ENCODE measurements around the gene SOBP. TPM values are rescaled to one million over a fixed set of nuclear protein-coding genes. Genes with fewer than 3 reads are reported as not detected.

Gene SOBP
- total RNA-seq, 2 experiments from 2014 or later: 0.25 to 0.26 TPM

DNA sequence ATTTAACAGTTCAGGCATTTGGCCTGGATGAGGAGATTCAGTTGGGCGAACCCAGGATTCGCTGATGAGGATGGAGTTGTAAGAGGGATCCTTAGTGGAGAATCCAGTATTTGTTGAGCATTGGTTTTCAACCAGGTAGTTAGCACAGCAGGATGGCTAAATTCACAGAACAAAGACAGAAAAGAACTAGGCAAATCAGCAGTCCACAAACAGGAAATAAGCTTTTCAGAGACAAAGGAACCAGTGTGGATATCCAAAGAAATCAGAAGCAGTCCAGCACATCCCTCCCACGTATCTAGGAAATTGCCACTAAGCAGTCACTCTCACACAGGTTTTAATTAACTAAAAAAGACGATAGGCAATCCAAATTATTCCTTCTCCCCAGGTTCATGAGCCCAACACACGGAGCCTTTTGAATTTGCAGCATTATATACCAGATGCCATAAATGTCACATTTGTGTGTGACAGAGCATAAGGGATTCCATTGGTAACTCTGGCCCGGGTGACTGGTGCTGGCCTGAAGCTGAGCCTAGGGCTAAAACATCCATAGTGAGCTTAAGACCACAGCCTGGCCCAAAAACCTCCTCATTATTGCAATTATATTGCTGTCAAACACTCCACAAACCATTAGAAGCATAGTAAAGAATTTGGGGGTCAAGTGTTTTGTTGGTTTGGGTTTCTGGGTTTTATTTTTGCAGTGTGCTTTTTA is 131.5 kb downstream of the SOBP start:
- Mint-ChIP-seq H3K9me3 (no peaks in the 10 kb centered on the region), H3K27ac (no peak overlapping the region), H3K27me3 (ENCODE audit: low read depth) (no peaks in the 10 kb centered on the region), H3K4me3 (no peak overlapping the region), H3K36me3 (ENCODE audit: low read depth) (no peaks in the 10 kb centered on the region), H3K4me1 (ENCODE audit: low read depth) (peaks cover 17% of the 10 kb centered on the region)
- intact Hi-C loops (cut with micrococcal nuclease): no loop called here
- CTCF ChIA-PET: no interaction called here
- no peak for DNase-seq

DNA sequence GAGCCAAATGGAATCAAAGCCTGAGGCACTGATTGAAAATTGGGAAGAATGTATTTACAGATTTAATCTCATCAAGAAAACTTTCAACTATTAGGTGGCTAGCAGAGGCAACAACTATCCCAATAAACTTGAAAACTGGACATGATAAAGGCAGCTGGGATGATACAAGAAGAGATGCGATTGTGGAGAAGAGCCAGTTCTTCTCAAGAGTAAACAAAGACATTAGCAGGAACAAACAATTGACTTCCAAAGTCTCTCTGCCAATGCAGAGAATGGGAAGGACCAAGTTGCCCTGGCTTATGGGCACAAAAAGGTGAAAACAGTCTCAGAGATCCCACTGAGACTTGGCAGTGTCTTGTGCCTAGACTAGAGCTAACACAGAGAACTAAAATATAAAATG is 132.4 kb downstream of the SOBP start:
- H3K27ac Mint-ChIP-seq: no peak overlapping the region
- CTCF ChIA-PET: no interaction called here
- H3K4me1 Mint-ChIP-seq (ENCODE audit: low read depth): peaks cover 17% of the 10 kb centered on the region
- H3K4me3 Mint-ChIP-seq: no peak overlapping the region
- H3K27me3 Mint-ChIP-seq (ENCODE audit: low read depth): no peaks in the 10 kb centered on the region
- H3K36me3 Mint-ChIP-seq (ENCODE audit: low read depth): no peaks in the 10 kb centered on the region
- H3K9me3 Mint-ChIP-seq: no peaks in the 10 kb centered on the region
- intact Hi-C loops (cut with micrococcal nuclease): no loop called here
- DNase-seq: no peak

DNA sequence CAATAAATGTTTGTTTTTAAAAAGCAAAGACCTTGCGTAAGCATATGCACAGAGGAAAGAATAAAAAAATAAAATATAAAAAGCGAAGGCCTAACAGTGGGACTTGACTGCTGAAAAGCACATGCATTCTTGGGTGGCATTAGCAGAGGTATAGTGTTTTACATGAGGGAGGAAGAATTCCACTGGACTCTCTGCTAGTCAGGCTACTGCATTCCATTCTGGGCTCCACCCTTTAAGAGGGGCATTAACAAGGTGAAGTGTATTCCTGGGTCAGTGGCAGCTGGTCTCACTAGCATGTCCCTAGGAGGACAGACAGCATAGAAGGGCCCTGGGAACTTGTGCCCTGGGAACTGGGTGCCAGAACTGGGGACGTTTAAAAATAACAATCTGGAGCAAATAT is 134.1 kb downstream of the SOBP start:
- Mint-ChIP-seq H3K9me3 (no peaks in the 10 kb centered on the region), H3K4me3 (no peak overlapping the region), H3K27ac (no peak overlapping the region), H3K4me1 (ENCODE audit: low read depth) (peaks cover 6% of the 10 kb centered on the region), H3K27me3 (ENCODE audit: low read depth) (no peaks in the 10 kb centered on the region), H3K36me3 (ENCODE audit: low read depth) (no peaks in the 10 kb centered on the region)
- intact Hi-C loops (cut with micrococcal nuclease): no loop called here
- CTCF ChIA-PET: no interaction called here
- no peak for DNase-seq

DNA sequence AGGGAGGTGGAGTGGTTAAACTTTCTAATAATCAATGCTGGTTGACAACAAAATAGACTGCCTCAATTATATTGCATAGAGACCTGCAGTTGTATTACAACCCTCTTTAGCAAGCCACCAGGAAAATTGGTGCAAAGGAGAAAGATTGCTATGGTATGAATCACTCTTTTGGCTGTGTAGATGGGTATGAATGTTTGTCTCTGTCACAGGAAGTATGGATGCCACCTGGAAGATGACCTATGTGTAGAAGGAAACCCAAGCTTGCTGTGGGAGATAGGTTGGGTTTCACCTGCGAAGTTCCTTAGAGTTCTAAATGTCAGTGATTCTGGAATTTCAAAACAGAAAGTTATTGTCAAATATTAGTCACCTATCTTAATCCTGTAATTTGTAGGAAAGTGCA is 134.6 kb downstream of the SOBP start:
- CTCF ChIA-PET: no interaction called here
- no peak overlapping the region for H3K4me3 Mint-ChIP-seq
- intact Hi-C loops (cut with micrococcal nuclease): no loop called here
- peaks cover 3% of the 10 kb centered on the region for H3K4me1 Mint-ChIP-seq (ENCODE audit: low read depth)
- H3K27me3 Mint-ChIP-seq (ENCODE audit: low read depth): no peaks in the 10 kb centered on the region
- H3K27ac Mint-ChIP-seq: no peak overlapping the region
- H3K36me3 Mint-ChIP-seq (ENCODE audit: low read depth): no peaks in the 10 kb centered on the region
- DNase-seq: no peak
- no peaks in the 10 kb centered on the region for H3K9me3 Mint-ChIP-seq

DNA sequence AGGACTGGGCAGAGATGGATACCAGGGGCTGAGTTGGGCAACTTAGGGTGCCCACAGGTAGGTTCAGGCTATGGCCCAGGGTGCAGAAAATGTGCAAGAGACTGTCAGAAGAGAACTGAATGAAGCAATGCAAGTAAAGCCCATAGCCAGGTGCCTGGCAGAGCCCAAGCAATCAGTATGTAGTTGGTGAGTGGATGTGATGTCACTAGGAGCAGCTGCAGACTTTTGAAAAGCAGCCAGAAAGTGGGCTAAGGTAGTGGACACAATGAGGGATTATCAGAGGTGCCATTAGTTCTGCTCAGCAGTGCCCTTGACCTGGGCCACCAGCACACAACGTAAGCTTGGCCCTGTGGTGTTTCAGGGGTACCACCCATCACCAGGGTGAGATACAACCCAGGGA is 135.3 kb downstream of the SOBP start:
- no peaks in the 10 kb centered on the region for H3K27me3 Mint-ChIP-seq (ENCODE audit: low read depth)
- intact Hi-C loops (cut with micrococcal nuclease): no loop called here
- no peak overlapping the region for H3K4me3 Mint-ChIP-seq
- DNase-seq: no peak
- CTCF ChIA-PET: no interaction called here
- peaks cover 3% of the 10 kb centered on the region for H3K4me1 Mint-ChIP-seq (ENCODE audit: low read depth)
- no peak overlapping the region for H3K27ac Mint-ChIP-seq
- no peaks in the 10 kb centered on the region for H3K9me3 Mint-ChIP-seq
- no peaks in the 10 kb centered on the region for H3K36me3 Mint-ChIP-seq (ENCODE audit: low read depth)

DNA sequence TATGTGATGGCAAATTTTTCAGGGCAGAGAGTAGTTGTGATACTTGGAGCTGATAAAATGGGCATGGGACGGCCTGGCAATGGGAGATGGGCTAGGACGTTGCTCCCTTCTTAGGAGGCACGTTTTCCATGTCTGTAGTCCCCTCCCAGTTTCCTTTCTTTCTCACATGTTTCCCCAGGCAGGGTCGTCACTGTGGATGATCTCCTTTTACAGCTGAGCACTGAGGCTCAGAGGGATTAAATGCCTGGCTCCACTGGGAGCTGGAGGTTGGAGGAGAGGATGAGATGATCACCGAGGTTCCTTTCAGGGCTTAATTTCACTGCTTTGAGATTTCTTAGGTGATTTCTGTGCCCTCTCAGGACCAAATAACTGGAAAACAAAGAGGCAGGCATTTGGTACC is 136.7 kb downstream of the SOBP start:
- no peaks in the 10 kb centered on the region for H3K36me3 Mint-ChIP-seq (ENCODE audit: low read depth)
- H3K9me3 Mint-ChIP-seq: no peaks in the 10 kb centered on the region
- no peak for DNase-seq
- H3K27me3 Mint-ChIP-seq (ENCODE audit: low read depth): peaks cover 6% of the 10 kb centered on the region
- H3K27ac Mint-ChIP-seq: no peak overlapping the region
- H3K4me1 Mint-ChIP-seq (ENCODE audit: low read depth): no peaks in the 10 kb centered on the region
- no peak overlapping the region for H3K4me3 Mint-ChIP-seq
- CTCF ChIA-PET: no interaction called here
- intact Hi-C loops (cut with micrococcal nuclease): no loop called here

DNA sequence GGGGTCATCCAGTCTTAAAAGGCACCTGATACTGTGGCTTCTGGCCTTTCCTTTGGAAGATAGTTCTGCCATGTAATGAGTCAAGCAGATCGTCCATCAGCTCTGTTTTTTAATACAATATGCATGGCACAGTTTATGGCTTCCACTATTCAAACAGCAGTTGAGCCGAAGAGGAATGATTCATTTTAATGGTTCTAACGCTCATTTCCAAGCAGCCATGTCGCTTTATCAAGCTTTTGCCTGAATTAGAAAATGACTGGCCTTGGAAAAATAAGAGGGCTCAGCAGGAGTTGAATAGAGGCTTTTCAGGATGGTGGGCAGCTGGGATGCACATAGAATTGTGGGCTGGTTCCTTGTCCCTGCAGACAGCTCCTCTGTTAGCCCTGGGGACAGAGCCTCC is 138.1 kb downstream of the SOBP start:
- DNase-seq: no peak
- Mint-ChIP-seq H3K4me3 (no peak overlapping the region), H3K9me3 (no peaks in the 10 kb centered on the region), H3K27ac (no peak overlapping the region), H3K36me3 (ENCODE audit: low read depth) (no peaks in the 10 kb centered on the region), H3K4me1 (ENCODE audit: low read depth) (no peaks in the 10 kb centered on the region), H3K27me3 (ENCODE audit: low read depth) (peaks cover 17% of the 10 kb centered on the region)
- CTCF ChIA-PET: interaction anchor here (1.5 kb wide), 1 partner anchor 16 kb away, joined by 4 read pairs; no protein-coding TSS in a partner anchor
- intact Hi-C loops (cut with micrococcal nuclease): no loop called here

DNA sequence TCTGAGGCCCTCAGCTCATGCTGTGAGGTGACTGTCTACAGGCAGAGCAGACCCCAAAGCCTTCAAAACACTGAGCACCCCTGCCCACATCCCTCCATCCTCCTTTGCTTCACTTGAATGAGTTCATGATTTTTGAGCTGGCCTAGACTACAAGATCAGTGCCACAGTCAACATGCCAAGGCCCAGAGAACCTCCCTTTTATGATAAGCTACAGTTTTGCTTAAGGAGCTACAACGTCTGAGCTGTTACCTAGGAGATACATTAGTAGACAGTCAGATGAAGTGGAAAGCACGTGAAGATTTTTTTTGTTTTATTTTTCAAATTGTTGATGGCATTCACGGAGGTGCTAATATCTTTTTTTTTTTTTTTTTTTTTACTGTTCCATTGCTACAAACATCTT is 139.0 kb downstream of the SOBP start:
- no peak overlapping the region for H3K27ac Mint-ChIP-seq
- peaks cover 26% of the 10 kb centered on the region for H3K27me3 Mint-ChIP-seq (ENCODE audit: low read depth)
- H3K9me3 Mint-ChIP-seq: no peaks in the 10 kb centered on the region
- H3K36me3 Mint-ChIP-seq (ENCODE audit: low read depth): no peaks in the 10 kb centered on the region
- peaks cover 6% of the 10 kb centered on the region for H3K4me1 Mint-ChIP-seq (ENCODE audit: low read depth)
- H3K4me3 Mint-ChIP-seq: no peak overlapping the region
- DNase-seq: no peak
- CTCF ChIA-PET: interaction anchor here (0.5 to 1.5 kb wide), 3 partner anchors 15 to 679 kb away, joined by 3 to 4 read pairs (median 3); no protein-coding TSS in a partner anchor
- intact Hi-C loops (cut with micrococcal nuclease): no loop called here

DNA sequence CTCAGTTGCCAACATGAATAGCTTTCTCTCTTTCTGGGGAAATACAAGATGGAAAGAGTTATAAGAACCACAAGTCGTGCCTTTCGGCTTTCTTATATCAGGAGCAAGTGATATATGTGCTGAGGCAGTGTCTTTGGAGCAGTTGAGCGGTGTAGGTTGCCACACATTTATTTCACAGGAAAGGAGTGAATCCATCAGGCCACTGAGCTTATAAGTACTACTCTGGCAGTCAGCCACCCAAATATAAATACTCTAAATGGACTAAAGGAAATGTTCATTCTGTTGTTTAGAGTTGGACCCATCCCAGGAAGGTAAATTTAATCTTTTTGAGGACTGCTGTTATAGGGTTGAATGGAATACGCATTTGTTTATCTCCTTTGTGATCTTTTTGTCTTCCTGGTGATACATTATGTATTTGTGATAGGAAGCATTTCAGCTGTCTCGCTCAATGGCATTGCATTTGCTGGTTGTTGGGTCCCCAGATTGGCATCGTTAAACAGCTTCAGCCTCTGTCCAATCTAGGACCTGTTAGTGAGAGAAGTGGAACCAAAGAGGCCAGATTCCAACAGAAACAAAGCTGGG is 139.7 kb downstream of the SOBP start:
- DNase-seq: no peak
- CTCF ChIA-PET: interaction anchor here (0.6 kb wide), 1 partner anchor 680 kb away, joined by 3 read pairs; no protein-coding TSS in a partner anchor
- no peak overlapping the region for H3K4me3 Mint-ChIP-seq
- H3K27ac Mint-ChIP-seq: no peak overlapping the region
- H3K27me3 Mint-ChIP-seq (ENCODE audit: low read depth): peaks cover 30% of the 10 kb centered on the region
- H3K36me3 Mint-ChIP-seq (ENCODE audit: low read depth): no peaks in the 10 kb centered on the region
- H3K4me1 Mint-ChIP-seq (ENCODE audit: low read depth): peaks cover 9% of the 10 kb centered on the region
- intact Hi-C loops (cut with micrococcal nuclease): no loop called here
- no peaks in the 10 kb centered on the region for H3K9me3 Mint-ChIP-seq

DNA sequence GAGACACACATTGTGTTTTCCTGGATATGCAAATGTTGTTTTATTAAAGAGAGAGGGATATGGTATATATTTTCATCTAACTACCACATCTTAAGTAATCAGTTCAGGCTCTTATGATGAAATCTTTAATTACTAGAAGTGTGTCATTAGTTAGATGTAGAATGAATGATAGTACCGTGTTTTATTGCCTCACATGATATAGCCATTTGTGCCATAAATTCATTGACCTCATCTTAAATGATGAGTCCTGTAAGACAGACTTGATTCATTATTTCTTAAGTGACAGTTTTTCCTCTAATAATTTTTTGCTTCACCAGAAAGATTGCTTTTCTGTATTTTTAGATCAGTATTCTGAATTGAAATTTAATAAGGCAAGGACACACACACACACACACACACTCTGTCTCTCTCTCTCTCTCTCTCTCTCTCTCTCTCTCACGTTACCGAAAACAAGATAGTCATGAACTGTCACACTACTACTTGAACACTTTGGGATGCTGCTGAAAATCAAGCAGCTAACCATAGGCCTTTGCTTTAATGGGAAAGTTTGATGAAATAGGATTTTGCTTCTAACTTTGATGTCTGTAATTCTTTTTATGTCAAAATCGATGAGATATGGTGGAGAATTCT is 140.5 kb downstream of the SOBP start:
- CTCF ChIA-PET: interaction anchor here (0.6 kb wide), 1 partner anchor 505 kb away, joined by 5 read pairs; no protein-coding TSS in a partner anchor
- H3K27ac Mint-ChIP-seq: no peak overlapping the region
- no peak overlapping the region for H3K4me3 Mint-ChIP-seq
- H3K9me3 Mint-ChIP-seq: no peaks in the 10 kb centered on the region
- peaks cover 9% of the 10 kb centered on the region for H3K4me1 Mint-ChIP-seq (ENCODE audit: low read depth)
- no peaks in the 10 kb centered on the region for H3K36me3 Mint-ChIP-seq (ENCODE audit: low read depth)
- peaks cover 35% of the 10 kb centered on the region for H3K27me3 Mint-ChIP-seq (ENCODE audit: low read depth)
- intact Hi-C loops (cut with micrococcal nuclease): no loop called here
- no peak for DNase-seq

DNA sequence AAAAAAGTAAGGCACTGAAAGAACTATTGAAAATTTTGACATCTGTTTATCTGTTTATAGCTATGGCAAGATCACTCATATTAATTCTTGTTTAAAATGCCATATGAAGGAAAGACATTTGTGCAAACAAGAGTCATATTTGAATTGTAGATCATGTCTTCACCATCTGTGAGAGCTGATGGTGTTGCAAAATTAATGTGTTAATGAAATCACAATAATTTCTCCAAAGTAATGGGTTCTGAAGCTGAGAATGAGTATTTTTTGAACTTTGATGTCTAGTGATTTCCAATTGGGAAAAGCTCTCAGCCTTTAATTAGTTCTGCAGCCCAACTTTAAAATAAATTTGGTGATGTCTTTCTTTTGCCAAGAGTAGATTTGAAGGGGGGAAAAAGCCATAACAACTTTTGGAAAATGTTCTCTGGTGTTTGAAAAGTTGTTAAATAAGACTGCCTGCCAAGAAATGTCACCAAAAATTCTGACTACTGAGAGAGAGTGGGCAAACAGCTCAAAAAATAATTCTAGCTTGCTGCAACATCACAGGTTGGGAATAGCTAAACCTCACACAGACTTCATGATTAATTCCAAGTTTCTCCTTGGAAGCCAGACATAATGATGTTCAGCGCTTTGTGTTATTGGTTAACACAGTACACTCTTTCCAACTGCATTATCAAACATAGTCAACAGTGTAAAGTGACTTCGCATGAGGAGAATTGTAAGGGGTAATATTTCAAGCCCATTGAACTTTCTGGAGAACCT is 142.6 kb downstream of the SOBP start:
- intact Hi-C loops (cut with micrococcal nuclease): no loop called here
- Mint-ChIP-seq H3K9me3 (no peaks in the 10 kb centered on the region), H3K27ac (no peak overlapping the region), H3K27me3 (ENCODE audit: low read depth) (peaks cover 54% of the 10 kb centered on the region), H3K4me3 (no peak overlapping the region), H3K36me3 (ENCODE audit: low read depth) (no peaks in the 10 kb centered on the region), H3K4me1 (ENCODE audit: low read depth) (peaks cover 9% of the 10 kb centered on the region)
- CTCF ChIA-PET: no interaction called here
- no peak for DNase-seq

DNA sequence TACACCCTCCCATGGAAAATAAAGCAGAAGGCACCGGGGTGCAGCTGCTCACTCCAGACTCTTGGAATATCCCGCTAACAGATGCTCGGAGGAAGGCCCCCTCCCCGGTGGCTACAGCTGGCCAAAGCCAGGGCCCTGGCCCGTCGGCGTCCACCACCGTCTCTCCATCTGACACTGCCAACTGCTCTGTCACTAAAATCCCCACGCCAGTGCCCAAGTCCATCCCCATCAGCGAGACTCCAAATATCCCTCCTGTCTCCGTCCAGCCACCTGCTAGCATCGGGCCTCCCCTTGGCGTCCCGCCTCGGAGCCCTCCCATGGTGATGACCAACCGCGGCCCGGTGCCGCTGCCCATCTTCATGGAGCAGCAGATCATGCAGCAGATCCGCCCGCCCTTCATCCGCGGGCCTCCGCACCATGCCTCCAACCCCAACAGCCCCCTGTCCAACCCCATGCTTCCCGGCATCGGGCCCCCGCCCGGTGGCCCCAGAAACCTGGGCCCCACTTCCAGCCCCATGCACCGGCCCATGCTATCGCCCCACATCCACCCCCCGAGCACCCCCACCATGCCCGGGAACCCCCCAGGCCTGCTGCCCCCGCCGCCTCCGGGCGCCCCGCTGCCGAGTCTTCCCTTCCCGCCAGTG is 143.9 kb downstream of the SOBP start:
- H3K27ac Mint-ChIP-seq: no peak overlapping the region
- DNase-seq: no peak
- intact Hi-C loops (cut with micrococcal nuclease): no loop called here
- H3K36me3 Mint-ChIP-seq (ENCODE audit: low read depth): no peaks in the 10 kb centered on the region
- H3K4me3 Mint-ChIP-seq: peak overlapping the region; percentile 62
- CTCF ChIA-PET: interaction anchor here (0.6 kb wide), 1 partner anchor 337 kb away, joined by 3 read pairs; no protein-coding TSS in a partner anchor
- no peaks in the 10 kb centered on the region for H3K9me3 Mint-ChIP-seq
- H3K27me3 Mint-ChIP-seq (ENCODE audit: low read depth): peaks cover 56% of the 10 kb centered on the region
- H3K4me1 Mint-ChIP-seq (ENCODE audit: low read depth): peaks cover 9% of the 10 kb centered on the region

All from activated naive CD4-positive, alpha-beta T cell treated with anti-CD3 and anti-CD28 coated beads for 36 hours (primary cell).